Skeletal muscle tissue (tissue), 4 donors: ENCODE measurements around the gene FOXF1. TPM values are rescaled to one million over a fixed set of nuclear protein-coding genes. Genes with fewer than 3 reads are reported as not detected.

Experiments used
- H3K27ac ChIP-seq: one replicate; pipeline ENCODE4 v1.7.0; 2013; ENCODE audit warnings: mild to moderate bottlenecking, low read depth, low read length, inconsistent platforms
- H3K27me3 ChIP-seq, 3 donors: one replicate each; pipeline ENCODE4 v1.7.0; 2013; ENCODE audit warnings: low read length in 3 of 3; ENCODE audit not compliant: control insufficient read depth in 3 of 3, insufficient read depth in 3 of 3
- H3K36me3 ChIP-seq, 3 donors: one replicate each; pipeline ENCODE4 v1.7.0; 2013; ENCODE audit warnings: low read length in 3 of 3; ENCODE audit not compliant: control insufficient read depth in 3 of 3, insufficient read depth in 3 of 3
- H3K4me1 ChIP-seq, 3 donors: one replicate each; pipeline ENCODE4 v1.7.0; 2013; ENCODE audit warnings: low read length in 3 of 3, mild to moderate bottlenecking in 3 of 3; ENCODE audit not compliant: control insufficient read depth in 3 of 3, insufficient read depth in 3 of 3
- H3K4me3 ChIP-seq, 3 donors: one replicate each; pipeline ENCODE4 v1.7.0; 2013; ENCODE audit warnings: low read length in 3 of 3
- H3K9ac ChIP-seq, 3 donors: one replicate each; pipeline ENCODE4 v1.7.0; 2013; ENCODE audit warnings: low read length in 3 of 3, mild to moderate bottlenecking in 3 of 3, moderate library complexity in 2 of 3, low read depth in 1 of 3
- H3K9me3 ChIP-seq, 3 donors: one replicate each; pipeline ENCODE4 v1.7.0; 2013; ENCODE audit warnings: low read length in 3 of 3; ENCODE audit not compliant: control insufficient read depth in 3 of 3
- total RNA-seq: library from RNA; depleted of rRNA; stranded (reverse); fragments of >200 nt; gene quantifications from one replicate; pipeline ENCODE4 v1.2.3, GENCODE V29; 2014
- donor health status: Osteomylitis.

FOXF1 gene
- not detected for total RNA-seq

DNA sequence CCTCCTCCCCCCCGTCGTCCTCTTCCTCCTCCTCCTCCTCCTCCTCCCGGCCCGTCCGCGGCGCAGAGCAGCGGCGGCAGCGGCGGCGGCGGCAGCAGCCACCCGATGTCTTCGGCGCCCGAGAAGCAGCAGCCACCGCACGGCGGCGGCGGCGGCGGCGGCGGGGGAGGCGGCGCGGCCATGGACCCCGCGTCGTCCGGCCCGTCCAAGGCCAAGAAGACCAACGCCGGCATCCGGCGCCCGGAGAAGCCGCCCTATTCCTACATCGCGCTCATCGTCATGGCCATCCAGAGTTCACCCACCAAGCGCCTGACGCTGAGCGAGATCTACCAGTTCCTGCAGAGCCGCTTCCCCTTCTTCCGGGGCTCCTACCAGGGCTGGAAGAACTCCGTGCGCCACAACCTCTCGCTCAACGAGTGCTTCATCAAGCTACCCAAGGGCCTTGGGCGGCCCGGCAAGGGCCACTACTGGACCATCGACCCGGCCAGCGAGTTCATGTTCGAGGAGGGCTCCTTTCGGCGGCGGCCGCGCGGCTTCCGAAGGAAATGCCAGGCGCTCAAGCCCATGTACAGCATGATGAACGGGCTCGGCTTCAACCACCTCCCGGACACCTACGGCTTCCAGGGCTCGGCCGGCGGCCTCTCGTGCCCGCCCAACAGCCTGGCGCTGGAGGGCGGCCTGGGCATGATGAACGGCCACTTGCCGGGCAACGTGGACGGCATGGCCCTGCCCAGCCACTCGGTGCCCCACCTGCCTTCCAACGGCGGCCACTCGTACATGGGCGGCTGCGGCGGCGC is at the start of gene FOXF1:
TSS of gene FOXF1 (plus strand) at position 63 of the 797 bp plus-strand sequence. CDS start at position 106, 43 bp downstream.
- no peaks in the 10 kb centered on the region for H3K36me3 ChIP-seq
- peaks cover 83 to 88% (median 84%) of the 10 kb centered on the region in 3 donors for H3K27me3 ChIP-seq
- H3K27ac ChIP-seq, result no peak within 1 kb of the TSS
- peak within 1 kb of the TSS; percentile 67 to 81 (median 72) for H3K4me3 ChIP-seq
- peaks cover 4 to 42% (median 26%) of the 10 kb centered on the region in 3 donors for H3K4me1 ChIP-seq
- no peaks in the 10 kb centered on the region for H3K9me3 ChIP-seq
- H3K9ac ChIP-seq, result peak within 1 kb of the TSS in 2 of 3 donors; percentile 34 to 66

DNA sequence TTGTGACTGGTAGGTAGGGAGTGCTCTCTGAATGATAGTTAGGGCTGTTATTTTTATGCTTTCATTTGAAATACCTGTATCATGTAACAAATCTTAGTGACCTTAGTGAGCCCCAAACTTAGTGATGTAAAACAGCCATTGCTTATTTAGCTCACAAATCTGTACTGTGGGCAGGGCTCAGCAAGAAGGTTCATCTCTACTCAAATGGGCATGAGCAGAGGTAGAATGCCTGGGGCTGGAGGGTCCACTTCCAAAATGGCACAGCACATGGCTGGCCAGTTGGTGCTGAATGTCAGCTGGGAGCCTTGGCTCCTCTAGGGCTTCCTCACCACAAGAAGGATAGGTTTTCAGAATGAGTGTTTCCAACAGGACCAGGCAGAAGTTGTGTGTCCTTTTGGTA is 49.3 kb upstream of the FOXF1 start:
- Histone ChIP-seq H3K9ac (no peak overlapping the region), H3K36me3 (no peaks in the 10 kb centered on the region), H3K4me1 (no peaks in the 10 kb centered on the region), H3K9me3 (peaks cover 2 to 7% (median 6%) of the 10 kb centered on the region in 3 donors), H3K27ac (no peak overlapping the region), H3K4me3 (no peak overlapping the region), H3K27me3 (peaks cover 11 to 33% (median 25%) of the 10 kb centered on the region in 3 donors)

DNA sequence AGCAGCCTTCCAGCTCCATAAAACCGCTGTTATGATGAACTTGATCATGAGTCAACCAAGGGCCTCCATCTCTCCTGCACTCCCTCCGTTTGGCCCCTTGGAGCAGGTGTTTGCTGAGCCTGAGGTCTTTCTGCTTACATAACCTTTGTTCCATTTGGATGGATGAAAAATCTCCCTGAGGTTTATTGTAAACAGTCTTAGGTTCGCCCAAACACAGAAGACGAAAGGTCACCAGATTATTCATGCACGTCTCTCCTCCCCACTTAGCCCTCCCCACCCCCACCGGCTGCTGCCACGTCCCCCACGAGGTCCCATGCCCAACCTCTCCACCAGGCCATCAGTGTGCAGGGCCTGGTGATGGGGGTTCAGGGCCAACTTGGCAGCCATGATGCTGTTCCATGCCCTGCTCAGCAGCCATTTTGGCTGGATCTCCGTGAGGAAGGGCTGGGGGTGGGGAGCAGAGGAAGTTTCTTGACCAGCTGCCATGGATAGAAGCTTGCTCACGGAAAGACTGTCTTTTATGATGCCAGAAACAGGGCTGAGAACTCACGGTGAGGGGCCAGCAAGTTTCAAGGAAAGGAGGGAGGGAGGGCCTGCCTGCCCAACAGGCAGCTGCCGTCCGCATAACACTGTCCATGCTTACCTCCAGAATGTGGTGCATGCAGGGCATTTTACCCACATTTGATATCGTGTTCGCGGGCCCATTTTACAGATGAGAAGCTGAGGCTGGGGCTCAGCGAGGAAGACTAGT is 47.8 kb upstream of the FOXF1 start:
- H3K27ac ChIP-seq, result no peak overlapping the region
- H3K9ac ChIP-seq, result no peak overlapping the region
- H3K4me1 ChIP-seq, result no peaks in the 10 kb centered on the region
- no peaks in the 10 kb centered on the region for H3K36me3 ChIP-seq
- no peak overlapping the region for H3K4me3 ChIP-seq
- H3K9me3 ChIP-seq, result peaks cover 2 to 7% (median 6%) of the 10 kb centered on the region in 3 donors
- peaks cover 5 to 26% (median 19%) of the 10 kb centered on the region in 3 donors for H3K27me3 ChIP-seq

DNA sequence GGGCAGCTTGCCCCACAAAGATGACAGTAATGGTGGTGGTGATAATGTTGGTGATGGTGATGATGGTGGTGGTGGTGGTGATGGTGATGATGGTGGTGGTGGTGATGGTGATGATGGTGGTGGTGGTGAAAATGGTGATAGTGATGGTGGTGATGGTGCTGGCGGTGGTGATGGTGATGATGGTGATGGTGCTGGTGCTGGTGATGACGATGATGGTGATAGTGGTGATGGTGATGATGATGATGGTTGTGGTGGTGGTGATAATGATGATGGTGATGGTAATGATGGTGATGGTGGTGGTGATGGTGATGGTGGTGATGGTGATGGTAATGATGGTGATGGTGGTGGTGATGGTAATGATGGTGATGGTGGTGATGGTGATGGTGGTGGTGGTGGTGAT is 46.3 kb upstream of the FOXF1 start:
- H3K27me3 ChIP-seq, result peaks cover 10 to 15% (median 11%) of the 10 kb centered on the region in 3 donors
- H3K4me1 ChIP-seq, result no peaks in the 10 kb centered on the region
- no peak overlapping the region for H3K9ac ChIP-seq
- H3K9me3 ChIP-seq, result peaks cover 2 to 7% (median 6%) of the 10 kb centered on the region in 3 donors
- H3K4me3 ChIP-seq, result no peak overlapping the region
- H3K36me3 ChIP-seq, result no peaks in the 10 kb centered on the region
- no peak overlapping the region for H3K27ac ChIP-seq

DNA sequence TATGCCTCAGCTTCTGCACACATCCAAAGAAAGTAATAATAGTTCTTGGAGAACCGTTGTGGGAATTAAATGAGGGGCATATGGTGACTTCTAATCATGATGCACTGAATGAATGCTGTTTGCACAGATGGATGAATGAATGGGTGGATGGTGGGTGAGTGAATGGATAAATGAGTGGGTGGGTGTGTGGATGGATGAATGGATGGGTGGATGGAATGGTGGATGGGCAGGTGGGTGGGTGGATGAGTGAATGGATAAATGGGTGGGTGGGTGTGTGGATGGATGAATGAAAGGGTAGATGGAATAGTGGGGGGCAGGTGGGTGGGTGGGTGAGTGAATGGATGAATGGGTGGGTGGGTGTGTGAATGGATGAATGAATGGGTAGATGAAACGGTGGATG is 44.9 kb upstream of the FOXF1 start:
- Histone ChIP-seq H3K9ac (no peak overlapping the region), H3K4me1 (no peaks in the 10 kb centered on the region), H3K27ac (no peak overlapping the region), H3K4me3 (no peak overlapping the region), H3K9me3 (peaks cover 2 to 7% (median 6%) of the 10 kb centered on the region in 3 donors), H3K27me3 (peaks cover 5 to 10% (median 6%) of the 10 kb centered on the region in 3 donors), H3K36me3 (no peaks in the 10 kb centered on the region)

DNA sequence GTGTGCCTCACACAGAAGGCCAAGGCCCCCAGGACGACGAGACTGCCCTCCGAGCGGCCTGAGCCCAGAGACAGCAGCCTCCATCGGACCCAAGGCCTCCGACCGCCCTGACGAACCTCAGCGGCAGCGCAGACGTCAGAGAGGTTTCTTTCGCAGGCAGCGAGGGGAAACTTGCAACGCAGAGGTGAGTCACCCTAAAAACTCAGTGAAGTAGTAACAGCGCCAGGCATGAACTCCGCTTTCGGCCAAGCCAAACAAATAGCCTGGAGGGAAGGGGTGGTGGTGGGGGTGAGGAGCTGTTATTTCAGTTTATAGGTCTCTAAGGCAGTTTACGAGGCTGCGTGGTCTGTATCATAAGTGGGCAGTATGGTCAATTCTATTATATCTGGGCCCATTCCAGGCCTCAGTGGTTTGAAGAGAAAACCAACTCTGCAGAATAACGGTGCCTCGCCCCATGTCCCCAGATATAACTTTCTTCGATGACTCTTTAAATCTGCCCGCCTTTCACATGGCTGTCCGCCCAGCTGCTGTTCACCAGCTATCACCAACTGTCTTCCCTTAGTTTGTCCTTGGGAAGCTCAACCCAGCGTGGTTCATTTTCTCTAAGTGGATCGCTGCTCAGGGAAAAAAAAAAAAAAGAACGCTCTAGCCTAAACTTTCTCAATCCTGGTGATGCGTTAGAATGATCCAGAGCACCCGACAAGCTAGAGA is 43.5 kb upstream of the FOXF1 start:
- Histone ChIP-seq H3K4me1 (no peaks in the 10 kb centered on the region), H3K27ac (no peak overlapping the region), H3K9ac (no peak overlapping the region), H3K36me3 (no peaks in the 10 kb centered on the region), H3K4me3 (no peak overlapping the region), H3K9me3 (peaks cover 0 to 3% (median 2%) of the 10 kb centered on the region in 3 donors), H3K27me3 (peaks cover 5 to 20% (median 6%) of the 10 kb centered on the region in 3 donors)

DNA sequence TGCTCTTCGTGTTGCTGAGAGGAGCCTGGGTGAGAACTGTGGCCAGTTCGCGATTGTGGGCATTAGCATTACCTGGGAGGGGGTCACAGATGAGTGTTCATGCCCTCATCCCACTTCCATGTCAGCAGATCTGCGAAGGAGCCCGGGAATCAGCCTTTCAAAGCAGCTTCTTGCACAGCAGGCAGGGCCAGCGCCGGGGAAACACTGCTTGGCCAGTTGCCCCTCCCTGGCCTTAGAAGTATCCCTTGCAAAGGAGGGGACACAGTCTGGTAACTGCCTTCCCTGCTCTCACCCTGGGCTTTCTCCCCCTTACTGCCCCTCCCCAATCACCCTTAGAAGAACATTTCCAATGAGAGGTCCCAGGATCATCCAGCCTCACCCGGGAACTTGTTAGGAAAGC is 42.8 kb upstream of the FOXF1 start:
- Histone ChIP-seq H3K27ac (no peak overlapping the region), H3K4me3 (no peak overlapping the region), H3K4me1 (no peaks in the 10 kb centered on the region), H3K9ac (no peak overlapping the region), H3K9me3 (peaks cover 0 to 6% (median 3%) of the 10 kb centered on the region in 3 donors), H3K27me3 (peaks cover 3 to 23% (median 11%) of the 10 kb centered on the region in 3 donors), H3K36me3 (no peaks in the 10 kb centered on the region)

DNA sequence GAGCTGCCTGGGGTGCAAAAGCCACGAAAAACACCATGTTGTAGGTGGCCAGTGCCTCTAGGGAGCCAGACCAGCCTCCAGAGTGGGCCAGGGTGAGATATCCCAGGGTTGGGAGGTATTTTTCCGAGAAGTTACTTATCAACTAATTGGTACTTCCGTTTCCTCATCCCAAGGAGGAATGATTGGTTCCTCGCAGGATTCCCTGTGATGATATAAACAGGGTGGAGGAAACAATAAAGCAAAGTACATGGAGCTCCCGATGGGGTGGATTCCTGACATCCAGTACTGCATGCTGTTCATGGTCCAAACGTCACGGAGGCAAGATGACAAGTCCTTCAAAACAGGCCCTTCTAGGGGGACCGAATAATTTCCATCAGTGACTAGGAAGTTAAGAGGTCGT is 39.4 kb upstream of the FOXF1 start:
- Histone ChIP-seq H3K9me3 (peaks cover 0 to 6% (median 0%) of the 10 kb centered on the region in 3 donors), H3K27me3 (peaks cover 16 to 37% (median 30%) of the 10 kb centered on the region in 3 donors), H3K36me3 (no peaks in the 10 kb centered on the region), H3K9ac (no peak overlapping the region), H3K4me3 (no peak overlapping the region), H3K27ac (no peak overlapping the region), H3K4me1 (no peaks in the 10 kb centered on the region)

DNA sequence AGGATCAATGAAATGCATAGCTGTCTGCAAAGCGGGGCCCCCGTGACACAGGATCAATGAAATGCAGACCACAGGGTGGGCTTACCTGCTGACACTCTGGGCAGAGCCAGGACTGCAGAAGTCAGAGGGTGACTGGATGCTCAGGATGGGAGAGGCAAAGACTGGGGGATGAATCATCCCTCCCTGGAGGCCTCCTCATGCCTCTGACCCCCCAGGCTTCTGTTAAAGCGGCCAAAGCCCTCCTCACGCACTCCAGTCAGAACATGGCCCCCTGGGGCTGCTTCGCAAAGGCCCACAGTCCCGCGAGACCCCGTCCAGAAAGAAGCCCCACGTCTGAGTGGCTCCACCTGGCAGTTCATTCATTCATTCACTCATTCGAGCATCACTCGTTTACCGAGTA is 38.4 kb upstream of the FOXF1 start:
- no peak overlapping the region for H3K4me3 ChIP-seq
- no peaks in the 10 kb centered on the region for H3K4me1 ChIP-seq
- H3K27me3 ChIP-seq, result peaks cover 24 to 41% (median 37%) of the 10 kb centered on the region in 3 donors
- H3K9ac ChIP-seq, result no peak overlapping the region
- no peak overlapping the region for H3K27ac ChIP-seq
- peaks cover 0 to 6% (median 0%) of the 10 kb centered on the region in 3 donors for H3K9me3 ChIP-seq
- no peaks in the 10 kb centered on the region for H3K36me3 ChIP-seq
